Measurements from ENCODE around the gene ILDR1. TPM values are rescaled to one million over a fixed set of nuclear protein-coding genes. Genes with fewer than 3 reads are reported as not detected.

Gene ILDR1
- total RNA-seq, 2 experiments from 2014 or later, result 1.1 to 2.5 TPM

DNA sequence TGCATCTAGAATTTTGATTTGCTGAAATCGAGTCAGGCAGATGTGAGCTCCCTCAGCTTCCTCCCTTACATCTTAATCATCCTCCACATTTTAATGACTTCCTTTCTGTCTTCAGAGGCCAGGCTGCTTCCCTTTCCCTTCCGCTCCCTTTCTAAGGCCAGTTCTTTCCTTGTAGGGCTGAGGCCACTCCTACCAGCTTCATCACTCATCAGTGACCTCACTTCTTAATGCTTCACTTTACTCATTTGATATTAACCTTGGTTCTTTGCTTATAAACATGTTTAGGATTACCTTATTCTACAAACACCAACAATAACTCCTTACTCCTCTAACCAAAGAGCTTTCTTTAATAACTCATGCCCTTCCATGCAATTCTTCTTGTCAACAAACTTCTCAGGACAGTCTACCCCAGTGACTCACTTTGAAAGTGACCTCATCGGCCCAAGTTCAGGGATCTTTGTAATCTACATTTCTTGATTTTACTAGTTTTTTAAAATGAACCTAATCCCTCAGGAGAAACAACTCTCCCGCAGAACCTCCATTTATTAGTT lies 23.9 kb downstream of the ILDR1 start:
- Histone ChIP-seq H3K9me2 (ENCODE audit: insufficient read depth, low read length) (no peaks in the 10 kb centered on the region), H2AFZ (ENCODE audit: low read length) (no peak overlapping the region; the same call in 1 of the 2 replicates), H3K4me3 (ENCODE audit: low read depth, low read length, poor library complexity, severe bottlenecking) (no peak overlapping the region), H3K79me2 (ENCODE audit: insufficient read depth, low read depth, low read length) (no peaks in the 10 kb centered on the region), H4K20me1 (ENCODE audit: insufficient read depth, low read length) (no peaks in the 10 kb centered on the region), H3K9me3 (ENCODE audit: low read length) (no peaks in the 10 kb centered on the region), H3K4me1 (ENCODE audit: insufficient read depth, low read length, poor library complexity, severe bottlenecking) (peaks cover 98% of the 10 kb centered on the region), H3K4me2 (ENCODE audit: low read length) (peak overlapping the region; percentile 43), H3K36me3 (ENCODE audit: insufficient read depth, low read length) (peaks cover 10% of the 10 kb centered on the region; the same call in 1 of the 2 replicates), H3K27ac (ENCODE audit: low read depth, low read length, poor library complexity, severe bottlenecking) (peak overlapping the region; percentile 2)
- TF ChIP-seq EZH2phosphoT487 (IDR thresholded peaks at IDR 0.05; ENCODE audit: borderline replicate concordance, low read depth, low read length), result no peak
- TF ChIP-seq, protein P1, sequence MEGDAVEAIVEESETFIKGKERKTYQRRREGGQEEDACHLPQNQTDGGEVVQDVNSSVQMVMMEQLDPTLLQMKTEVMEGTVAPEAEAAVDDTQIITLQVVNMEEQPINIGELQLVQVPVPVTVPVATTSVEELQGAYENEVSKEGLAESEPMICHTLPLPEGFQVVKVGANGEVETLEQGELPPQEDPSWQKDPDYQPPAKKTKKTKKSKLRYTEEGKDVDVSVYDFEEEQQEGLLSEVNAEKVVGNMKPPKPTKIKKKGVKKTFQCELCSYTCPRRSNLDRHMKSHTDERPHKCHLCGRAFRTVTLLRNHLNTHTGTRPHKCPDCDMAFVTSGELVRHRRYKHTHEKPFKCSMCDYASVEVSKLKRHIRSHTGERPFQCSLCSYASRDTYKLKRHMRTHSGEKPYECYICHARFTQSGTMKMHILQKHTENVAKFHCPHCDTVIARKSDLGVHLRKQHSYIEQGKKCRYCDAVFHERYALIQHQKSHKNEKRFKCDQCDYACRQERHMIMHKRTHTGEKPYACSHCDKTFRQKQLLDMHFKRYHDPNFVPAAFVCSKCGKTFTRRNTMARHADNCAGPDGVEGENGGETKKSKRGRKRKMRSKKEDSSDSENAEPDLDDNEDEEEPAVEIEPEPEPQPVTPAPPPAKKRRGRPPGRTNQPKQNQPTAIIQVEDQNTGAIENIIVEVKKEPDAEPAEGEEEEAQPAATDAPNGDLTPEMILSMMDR (conservative IDR thresholded peaks at IDR 0.05; ENCODE audit: low read length), result no peak
- BruUV-seq (replicated peaks), result no TSS peak
- DNase-seq (ENCODE audit: low spot score), result peak; percentile 40
- POLR2A ChIA-PET, result interaction anchor here (0.7 to 2.2 kb wide), 6 partner anchors 22 to 92 kb away, joined by 3 to 8 read pairs (median 4); no protein-coding TSS in a partner anchor
- intact Hi-C loops (cut with micrococcal nuclease; ENCODE audit: unreplicated experiment), result loop anchor here (5.0 to 10.0 kb wide), 2 partner anchors 59 to 387 kb away; partner anchors contain the start of genes CD86, FAM162A and MIX23
- CTCF ChIA-PET (ENCODE audit: unreplicated experiment), result interaction anchor here (0.8 kb wide), 1 partner anchor 103 kb away, joined by 3 read pairs; no protein-coding TSS in a partner anchor

DNA sequence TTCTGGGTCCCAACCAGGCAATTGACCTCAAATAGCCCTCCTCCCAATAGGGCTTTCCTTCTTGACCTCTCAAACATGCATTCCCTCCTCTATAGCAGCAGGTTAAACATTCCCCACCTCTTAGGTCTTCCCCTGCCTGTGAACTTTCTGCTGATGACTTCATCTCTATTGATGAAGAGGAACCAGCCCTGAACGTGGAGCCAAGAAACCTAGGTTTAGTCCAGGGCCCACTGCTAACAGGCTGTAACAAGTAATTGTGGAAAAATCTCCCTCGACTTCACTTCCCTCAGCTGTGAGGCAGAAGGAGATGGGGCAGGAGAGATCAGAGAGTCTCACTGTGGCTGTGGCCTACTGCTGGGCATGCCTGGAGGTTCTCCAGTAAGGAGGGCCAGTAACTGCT lies 24.7 kb downstream of the ILDR1 start:
- Histone ChIP-seq H3K4me2 (ENCODE audit: low read length) (peak overlapping the region; percentile 43), H3K27ac (ENCODE audit: low read depth, low read length, poor library complexity, severe bottlenecking) (peak overlapping the region; percentile 2), H4K20me1 (ENCODE audit: insufficient read depth, low read length) (no peaks in the 10 kb centered on the region), H3K9me2 (ENCODE audit: insufficient read depth, low read length) (no peaks in the 10 kb centered on the region), H3K4me3 (ENCODE audit: low read depth, low read length, poor library complexity, severe bottlenecking) (no peak overlapping the region), H3K4me1 (ENCODE audit: insufficient read depth, low read length, poor library complexity, severe bottlenecking) (peaks cover 98% of the 10 kb centered on the region), H2AFZ (ENCODE audit: low read length) (no peak overlapping the region), H3K79me2 (ENCODE audit: insufficient read depth, low read depth, low read length) (no peaks in the 10 kb centered on the region), H3K36me3 (ENCODE audit: insufficient read depth, low read length) (peaks cover 13% of the 10 kb centered on the region; the same call in 1 of the 2 replicates), H3K9me3 (ENCODE audit: low read length) (no peaks in the 10 kb centered on the region)
- TF ChIP-seq, protein P1 (conservative IDR thresholded peaks at IDR 0.05; ENCODE audit: low read length), result no peak
- no peak for TF ChIP-seq EZH2phosphoT487 (IDR thresholded peaks at IDR 0.05; ENCODE audit: borderline replicate concordance, low read depth, low read length)
- no TSS peak for BruUV-seq (replicated peaks)
- DNase-seq (ENCODE audit: low spot score), result no peak
- ChIA-PET CTCF (ENCODE audit: unreplicated experiment) (no interaction called here), POLR2A (interaction anchor here (0.7 to 2.2 kb wide), 5 partner anchors 23 to 92 kb away, joined by 3 to 8 read pairs (median 5); no protein-coding TSS in a partner anchor)
- intact Hi-C loops (cut with micrococcal nuclease; ENCODE audit: unreplicated experiment), result loop anchor here (5.0 to 10.0 kb wide), 2 partner anchors 60 to 387 kb away; partner anchors contain the start of genes CD86, FAM162A and MIX23

DNA sequence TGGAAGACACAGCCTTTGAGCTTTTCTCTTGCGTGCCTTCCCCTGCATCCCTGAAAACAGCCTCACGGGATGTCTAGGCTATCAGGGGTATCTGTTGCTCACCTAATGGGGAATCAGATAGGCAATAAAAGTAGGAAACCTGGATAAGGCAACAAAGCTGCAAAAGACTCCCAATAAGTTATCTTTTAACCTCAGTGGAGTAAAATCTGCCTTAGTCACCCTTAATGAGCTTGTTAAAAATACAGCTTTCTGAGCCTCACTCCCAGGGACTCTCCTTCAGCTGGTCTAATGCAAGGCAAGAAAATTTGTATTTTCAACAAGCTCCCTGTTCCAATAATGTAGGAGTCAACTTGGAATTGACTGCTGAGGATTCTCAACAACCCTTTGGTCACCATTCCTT lies 25.6 kb downstream of the ILDR1 start:
- POLR2A ChIA-PET, result interaction anchor here (0.6 to 2.1 kb wide), 10 partner anchors 8 to 209 kb away, joined by 3 to 11 read pairs (median 5); partner anchors contain the start of gene CD86
- Histone ChIP-seq H3K9me3 (ENCODE audit: low read length) (no peaks in the 10 kb centered on the region), H3K4me1 (ENCODE audit: insufficient read depth, low read length, poor library complexity, severe bottlenecking) (peaks cover 98% of the 10 kb centered on the region), H3K4me2 (ENCODE audit: low read length) (peak overlapping the region; percentile 85), H3K79me2 (ENCODE audit: insufficient read depth, low read depth, low read length) (no peaks in the 10 kb centered on the region), H3K9me2 (ENCODE audit: insufficient read depth, low read length) (no peaks in the 10 kb centered on the region), H3K27ac (ENCODE audit: low read depth, low read length, poor library complexity, severe bottlenecking) (peak overlapping the region; percentile 98), H3K4me3 (ENCODE audit: low read depth, low read length, poor library complexity, severe bottlenecking) (no peak overlapping the region), H2AFZ (ENCODE audit: low read length) (no peak overlapping the region), H3K36me3 (ENCODE audit: insufficient read depth, low read length) (peaks cover 17% of the 10 kb centered on the region; the same call in 1 of the 2 replicates), H4K20me1 (ENCODE audit: insufficient read depth, low read length) (no peaks in the 10 kb centered on the region)
- no peak for TF ChIP-seq EZH2phosphoT487 (IDR thresholded peaks at IDR 0.05; ENCODE audit: borderline replicate concordance, low read depth, low read length)
- TF ChIP-seq, protein P1 (conservative IDR thresholded peaks at IDR 0.05; ENCODE audit: low read length), result no peak
- DNase-seq (ENCODE audit: low spot score), result no peak
- CTCF ChIA-PET (ENCODE audit: unreplicated experiment), result interaction anchor here (0.9 to 1.9 kb wide), 4 partner anchors 14 to 81 kb away, joined by 4 to 6 read pairs (median 5); no protein-coding TSS in a partner anchor
- intact Hi-C loops (cut with micrococcal nuclease; ENCODE audit: unreplicated experiment), result loop anchor here (5.0 to 10.0 kb wide), 2 partner anchors 61 to 388 kb away; partner anchors contain the start of genes CD86, FAM162A and MIX23
- no TSS peak for BruUV-seq (replicated peaks)
